ENCODE data around the gene MAMDC2.
"Not testable (repeated sequence)": the region's sequence is repeated elsewhere in the genome, so short reads cannot be mapped to it uniquely, and the experiment has no call there.

The MAMDC2 gene

GRCh38 chr9:70137577-70137976 is 93.9 kb downstream of the MAMDC2 start:
- DNase-seq: no peak

GRCh38 chr9:70142101-70142500 is 98.5 kb downstream of the MAMDC2 start:
- no peak for DNase-seq

DNA sequence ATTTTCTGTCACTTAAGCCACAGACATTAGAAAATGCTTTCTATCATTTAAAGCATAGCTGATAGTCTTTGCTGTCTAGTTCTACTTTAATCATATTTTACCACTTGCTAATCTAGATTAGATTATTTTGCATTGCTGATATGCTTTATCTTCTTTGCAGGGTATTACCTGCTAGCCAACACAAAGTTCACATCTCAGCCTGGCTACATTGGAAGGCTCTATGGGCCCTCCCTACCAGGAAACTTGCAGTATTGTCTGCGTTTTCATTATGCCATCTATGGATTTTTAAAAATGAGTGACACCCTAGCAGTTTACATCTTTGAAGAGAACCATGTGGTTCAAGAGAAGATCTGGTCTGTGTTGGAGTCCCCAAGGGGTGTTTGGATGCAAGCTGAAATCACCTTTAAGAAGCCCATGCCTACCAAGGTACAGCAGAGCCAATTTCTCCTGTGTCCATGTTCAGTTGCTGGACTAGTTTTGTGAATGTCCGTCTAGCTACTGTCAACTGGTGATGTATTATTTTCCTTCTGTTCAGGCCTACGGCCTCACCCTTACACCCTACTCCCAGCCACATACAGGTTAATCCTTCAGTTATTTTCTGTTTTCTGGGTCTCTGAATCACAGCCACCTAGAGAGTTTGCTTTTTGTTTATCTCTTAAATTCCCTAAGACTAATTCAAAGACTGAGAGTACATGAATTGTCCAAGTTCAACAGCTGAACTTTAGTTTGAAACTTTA is 99.9 kb downstream of the MAMDC2 start:
- DNase-seq: no peak

DNA sequence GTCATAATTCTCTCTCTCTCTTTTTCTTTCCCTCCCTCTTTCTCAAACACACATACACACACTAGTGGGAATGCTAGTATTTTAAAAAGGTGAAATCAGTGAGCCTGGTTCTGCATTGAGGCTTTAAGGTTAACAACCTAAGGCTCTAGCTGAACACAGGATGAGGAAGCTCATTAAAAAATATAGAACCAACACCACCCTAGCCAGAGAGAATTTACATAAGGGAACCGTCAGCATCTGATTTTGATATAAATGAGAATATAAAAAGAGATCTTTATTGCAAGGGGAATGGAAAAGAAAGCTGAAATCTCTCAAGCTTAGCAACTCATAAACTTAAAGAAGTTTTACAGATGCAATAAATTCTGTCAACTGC is 100.5 kb downstream of the MAMDC2 start:
- DNase-seq: no peak

DNA sequence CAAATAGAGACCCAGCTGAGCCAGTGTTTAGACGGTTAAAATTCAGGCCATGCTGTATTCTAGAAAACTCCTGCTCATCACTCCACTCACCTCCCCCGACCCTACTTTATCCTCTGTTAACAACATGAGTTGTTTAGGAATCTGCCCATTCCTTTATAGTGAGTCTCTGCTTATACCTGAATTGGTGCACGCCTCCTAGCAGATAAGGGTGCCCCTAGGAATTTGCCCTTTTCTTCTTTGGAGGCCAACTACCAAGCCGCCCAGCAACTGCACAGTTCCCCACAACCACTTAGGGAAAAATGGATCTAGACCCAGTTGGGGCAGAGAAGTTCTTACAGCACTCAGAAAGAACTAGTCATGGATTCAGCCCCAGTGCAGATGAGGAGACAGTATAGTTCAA is 102.3 kb downstream of the MAMDC2 start:
- peak; percentile 76 for DNase-seq

- DNase-seq: no peak
Observed at GRCh38 chr9:70147196-70147595, 103.5 kb downstream of the MAMDC2 start.

GRCh38 chr9:70147651-70148050 is 104.0 kb downstream of the MAMDC2 start:
- DNase-seq: no peak

- DNase-seq: no peak
Observed at GRCh38 chr9:70152350-70152749, 108.7 kb downstream of the MAMDC2 start.

DNA sequence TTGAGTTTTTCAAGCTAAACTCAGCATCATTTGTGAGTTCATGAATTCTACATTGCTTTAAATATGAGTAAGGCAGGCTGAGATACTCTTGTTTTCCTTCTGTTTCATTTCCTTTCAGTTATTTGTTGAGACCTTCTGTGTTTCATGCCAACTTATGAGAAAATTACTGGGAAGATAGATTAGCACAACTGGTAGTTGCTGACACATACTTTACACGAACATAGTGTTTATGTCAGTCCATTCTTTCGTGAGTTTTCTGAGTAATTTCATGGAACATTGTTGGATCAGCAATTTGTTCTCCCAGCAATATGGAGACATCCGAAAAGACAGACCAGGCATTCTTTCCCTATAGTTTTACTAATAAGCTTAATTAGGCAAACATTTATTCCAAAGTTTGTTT is 113.1 kb downstream of the MAMDC2 start:
- peak; percentile 23 for DNase-seq

DNA sequence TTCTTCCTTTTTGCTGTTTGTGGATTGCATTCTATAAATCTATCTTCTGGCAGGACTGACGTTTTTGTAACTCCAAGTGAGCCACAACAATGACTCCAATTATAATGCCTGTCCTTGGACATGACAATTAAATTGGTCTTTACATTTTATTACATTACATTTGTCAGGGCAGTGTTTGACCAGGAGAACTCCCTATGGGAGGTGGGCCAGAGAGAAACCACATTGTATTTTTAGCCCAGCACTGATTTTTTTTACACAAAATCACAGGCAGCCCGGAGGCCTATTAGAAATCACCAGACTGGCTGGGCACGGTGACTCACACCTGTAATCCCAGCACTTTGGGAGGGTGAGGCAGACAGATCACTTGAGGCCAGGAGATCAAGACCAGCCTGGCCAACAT is 116.0 kb downstream of the MAMDC2 start:
- no peak for DNase-seq

- DNase-seq: no peak
Observed at GRCh38 chr9:70160686-70161600, 117.3 kb downstream of the MAMDC2 start.

DNA sequence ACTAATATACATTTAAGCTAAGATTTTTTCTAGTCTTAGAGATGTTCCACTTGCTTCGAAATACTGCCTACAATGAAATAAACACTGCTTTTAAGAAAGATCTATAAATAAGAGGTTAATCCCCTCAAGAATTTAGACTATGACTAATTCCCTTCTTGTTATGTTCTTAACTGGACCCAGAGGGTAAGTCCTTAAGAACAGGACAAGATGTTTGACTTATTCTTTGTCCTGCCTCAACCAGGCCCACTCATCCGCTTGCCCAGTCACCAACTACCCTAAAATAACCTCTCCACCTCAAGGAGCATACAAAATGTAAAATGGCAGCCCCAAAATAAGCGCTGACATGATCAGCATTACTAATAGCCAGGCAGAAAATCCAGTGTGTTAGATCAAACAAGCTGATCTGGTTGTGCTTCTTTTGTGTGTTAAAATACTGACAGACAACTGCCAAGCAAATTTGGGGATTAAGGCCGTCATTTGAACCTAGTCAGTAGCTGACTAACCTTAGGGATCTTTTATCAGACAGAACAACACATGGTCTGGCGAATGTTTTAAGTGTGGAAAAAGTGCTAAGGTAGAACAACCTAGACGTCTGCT is 121.5 kb downstream of the MAMDC2 start:
- no peak for DNase-seq

DNA sequence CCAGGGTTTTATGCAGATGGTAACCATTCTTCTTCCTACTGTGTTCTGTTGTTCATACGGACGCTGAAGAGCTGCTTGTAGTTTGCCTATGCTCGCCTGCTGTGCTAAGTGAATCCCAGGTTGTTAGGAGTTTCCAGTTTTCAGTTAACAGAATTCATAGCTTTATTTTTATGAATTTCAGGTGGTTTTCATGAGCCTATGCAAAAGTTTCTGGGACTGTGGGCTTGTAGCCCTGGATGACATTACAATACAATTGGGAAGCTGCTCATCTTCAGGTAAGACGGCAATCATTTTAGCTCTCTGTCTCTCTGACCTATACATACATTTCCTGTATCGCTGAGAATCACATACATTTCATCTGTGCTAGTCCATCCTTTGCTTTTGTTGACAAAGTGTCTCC is 124.9 kb downstream of the MAMDC2 start:
- no peak for DNase-seq

DNA sequence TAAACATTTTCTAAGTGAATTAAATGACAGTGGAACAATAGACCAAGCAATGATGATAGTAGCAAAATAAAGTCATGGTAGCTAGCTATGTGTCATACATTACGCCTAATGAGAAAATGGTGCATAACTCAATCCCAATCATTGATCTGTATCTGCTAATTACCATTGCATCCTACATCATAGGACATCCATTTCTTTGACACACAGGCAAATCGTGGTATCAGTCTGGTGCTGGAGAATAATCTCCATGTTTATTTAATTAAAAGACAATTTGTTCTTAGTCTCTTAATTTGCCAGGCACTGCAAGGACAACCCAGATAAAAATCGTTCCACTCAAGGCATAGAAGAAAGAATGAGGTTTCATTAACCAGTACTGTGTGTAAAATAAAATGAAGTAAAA is 125.6 kb downstream of the MAMDC2 start:
- DNase-seq: no peak

GRCh38 chr9:70170151-70170790 is 126.6 kb downstream of the MAMDC2 start:
- no peak for DNase-seq

DNA sequence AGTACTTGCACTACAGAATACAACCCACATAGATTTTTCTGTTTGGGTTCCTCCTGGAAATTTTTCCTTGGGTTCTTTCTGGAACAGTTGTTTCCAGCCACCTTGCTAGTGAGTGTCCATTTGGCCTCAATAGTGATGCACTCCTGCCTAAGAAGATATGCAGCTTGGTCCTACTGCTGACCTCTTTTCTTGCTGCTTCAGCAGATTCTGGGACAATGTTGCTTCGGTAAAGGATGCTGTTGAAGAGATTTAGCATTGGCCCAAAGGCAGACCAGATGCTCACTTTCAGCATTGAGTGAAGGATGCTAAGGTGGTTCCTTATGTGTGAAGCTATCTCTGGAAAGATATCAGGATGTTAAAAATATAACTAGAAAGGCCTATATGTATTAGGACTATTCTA is 128.9 kb downstream of the MAMDC2 start:
- no peak for DNase-seq

- no peak for DNase-seq
Observed at GRCh38 chr9:70177121-70177520, 133.5 kb downstream of the MAMDC2 start.

- no peak for DNase-seq
Observed at GRCh38 chr9:70192707-70193106, 149.1 kb downstream of the MAMDC2 start.

GRCh38 chr9:70195456-70195855 is 151.8 kb downstream of the MAMDC2 start:
- DNase-seq: no peak

DNA sequence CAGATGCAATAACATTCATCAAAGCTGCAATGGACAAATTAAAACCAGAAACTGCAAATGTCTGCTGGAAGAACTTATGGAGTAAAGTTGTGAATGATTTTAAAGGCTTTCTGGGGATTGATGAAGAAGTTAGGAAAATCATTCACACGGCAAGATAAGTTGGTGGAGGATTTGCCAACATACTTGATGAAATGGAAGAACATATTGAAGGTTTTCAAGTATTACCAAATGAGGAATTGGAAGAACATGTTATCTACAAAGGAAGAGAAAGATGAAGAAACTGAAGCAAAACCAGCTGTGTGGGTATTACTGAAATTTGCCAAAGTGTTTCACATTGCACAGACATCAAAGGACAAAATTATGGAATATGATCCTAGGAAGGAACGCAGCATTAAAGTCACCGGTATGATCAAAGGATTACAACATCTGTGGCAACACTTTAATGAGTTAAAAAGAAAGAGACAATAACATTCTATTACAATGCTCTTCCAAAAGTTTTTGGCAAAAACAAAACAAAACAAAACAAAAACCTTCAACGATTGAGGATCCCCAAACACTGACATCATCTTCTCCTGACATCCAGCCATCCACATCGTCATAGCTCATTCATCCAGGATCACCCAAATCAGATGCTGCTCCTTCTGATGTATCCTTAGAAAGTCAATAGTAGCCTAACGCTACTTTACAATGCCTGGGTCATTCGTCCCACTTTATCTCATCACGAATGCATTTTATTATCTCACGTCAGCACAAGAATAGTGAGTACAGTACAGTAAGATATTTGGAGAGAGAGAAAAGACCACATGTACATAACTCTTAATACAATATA is 153.8 kb downstream of the MAMDC2 start:
- no peak for DNase-seq

- DNase-seq: not testable (repeated sequence)
Observed at GRCh38 chr9:70204743-70205142, 161.1 kb downstream of the MAMDC2 start.

DNA sequence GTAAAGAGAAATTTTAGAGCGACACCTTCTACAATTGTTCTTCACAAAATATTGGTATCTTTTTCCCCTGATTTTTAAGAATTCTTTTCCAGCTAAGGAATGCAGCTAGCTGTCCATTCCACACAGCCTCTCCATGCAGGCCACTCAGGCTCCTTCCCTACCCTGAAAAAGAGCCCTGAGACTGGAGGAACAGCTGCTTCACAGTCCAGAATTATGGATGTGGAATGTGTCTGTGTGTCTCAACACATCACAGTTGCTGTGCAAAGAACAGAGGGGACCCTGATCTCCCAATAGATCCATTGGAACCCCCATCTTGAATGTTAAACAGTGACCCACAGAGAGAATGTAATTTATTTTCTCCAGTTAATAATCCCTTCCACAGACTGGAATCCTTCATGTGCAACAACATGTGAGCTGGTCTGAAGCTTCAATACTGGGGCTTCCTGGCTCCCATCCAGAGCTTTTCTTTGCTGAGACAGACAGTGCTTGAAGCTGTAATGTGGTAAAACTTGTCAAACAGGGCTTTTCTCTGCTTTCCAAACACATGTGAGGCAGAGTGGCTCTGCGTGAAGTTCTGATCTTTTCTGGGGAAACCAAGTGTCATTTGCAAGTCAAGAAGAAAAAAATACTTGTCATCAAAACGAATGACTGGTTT is 161.8 kb downstream of the MAMDC2 start:
- DNase-seq: no peak

Data from NCI-H226 (cell line).